ENCODE data around the gene SAMD4B.

The SAMD4B gene

DNA sequence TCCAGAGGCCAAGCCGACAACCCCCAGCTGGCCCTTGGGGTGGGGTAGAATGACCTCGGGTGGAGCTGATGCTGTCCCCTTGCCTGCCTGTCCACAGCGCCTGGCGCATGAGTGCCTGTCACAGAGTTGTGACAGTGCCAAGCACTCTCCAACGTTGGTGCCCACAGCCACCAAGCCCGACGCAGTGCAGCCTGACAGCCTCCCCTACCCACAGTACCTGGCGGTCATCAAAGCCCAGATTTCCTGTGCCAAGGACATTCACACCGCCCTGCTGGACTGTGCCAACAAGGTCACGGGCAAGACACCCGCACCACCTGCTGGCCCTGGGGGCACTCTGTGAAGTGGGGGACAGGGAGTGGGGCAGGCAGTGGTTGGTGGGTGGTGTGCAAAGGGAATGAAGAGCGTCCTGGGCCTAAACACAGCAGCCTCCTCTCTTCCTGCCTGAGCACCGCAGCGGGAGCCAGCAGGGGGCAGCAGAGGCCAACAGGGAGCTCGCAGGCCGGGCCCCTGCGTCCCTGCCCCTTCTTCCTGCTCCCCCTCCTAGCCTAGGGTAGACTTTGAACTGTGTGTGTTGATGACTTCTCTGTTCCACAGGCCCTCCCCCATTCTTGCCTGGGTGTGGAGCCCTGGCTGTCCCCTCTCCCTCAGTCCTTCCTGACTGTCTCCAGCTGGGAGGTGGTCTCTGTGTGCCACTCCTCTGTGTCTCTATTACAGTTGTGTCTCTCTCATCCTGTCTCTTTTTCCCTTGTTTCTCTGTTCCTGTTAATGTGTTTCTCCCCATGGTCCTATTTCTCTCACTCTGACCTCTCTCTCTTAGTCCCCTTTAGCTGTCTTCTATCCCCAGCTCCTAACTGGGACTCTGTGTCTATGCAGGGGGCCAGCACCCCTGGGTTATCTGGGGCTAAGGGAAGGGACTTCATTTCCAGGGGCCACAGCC is 55.4 kb downstream of the SAMD4B start:
- DNase-seq = peak; percentile 82

GRCh38 chr19:39398297-39398864 is 56.2 kb downstream of the SAMD4B start:
- no peak for DNase-seq

DNA sequence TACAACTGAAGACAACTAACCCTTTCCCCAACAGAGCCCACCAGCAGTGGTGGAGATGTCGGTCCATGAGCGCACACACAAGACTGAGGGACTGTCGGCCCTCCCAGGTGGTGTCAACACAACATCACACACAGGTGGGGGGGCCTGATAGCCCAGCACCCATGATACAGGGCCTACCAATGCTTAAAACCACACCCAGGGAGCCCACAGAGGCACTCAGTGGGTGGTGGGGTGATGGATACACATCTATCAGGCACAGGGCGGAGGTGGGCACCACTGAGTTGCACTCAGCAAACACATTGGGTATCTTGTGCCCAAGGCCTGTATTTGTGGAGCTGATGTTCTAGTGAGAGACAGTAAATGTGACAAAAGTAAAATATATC is 57.4 kb downstream of the SAMD4B start:
- no peak for DNase-seq

GRCh38 chr19:39400061-39400460 is 57.8 kb downstream of the SAMD4B start:
- no peak for DNase-seq

DNA sequence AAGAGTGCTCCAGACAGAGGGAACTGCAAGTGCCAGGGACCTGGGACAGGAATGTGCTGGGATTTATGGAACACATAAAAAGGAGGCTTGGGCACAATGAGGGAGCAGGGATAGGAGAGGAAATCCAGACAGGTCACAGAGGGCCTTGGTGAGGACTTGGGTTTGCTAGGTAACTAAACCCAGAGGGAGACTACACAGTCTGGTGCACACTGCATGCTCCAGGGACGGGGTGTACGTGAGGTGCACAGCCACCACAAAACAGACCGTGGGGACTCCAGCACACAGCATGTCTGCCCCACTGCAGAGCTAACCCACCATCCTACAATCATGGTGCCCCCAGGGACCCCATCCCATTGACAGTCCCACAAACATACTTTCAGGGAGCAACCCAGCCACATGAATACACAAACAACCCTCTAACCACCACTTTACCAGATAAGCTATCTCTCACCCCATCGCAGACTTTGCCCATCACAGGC is 58.9 kb downstream of the SAMD4B start:
- DNase-seq = no peak

DNA sequence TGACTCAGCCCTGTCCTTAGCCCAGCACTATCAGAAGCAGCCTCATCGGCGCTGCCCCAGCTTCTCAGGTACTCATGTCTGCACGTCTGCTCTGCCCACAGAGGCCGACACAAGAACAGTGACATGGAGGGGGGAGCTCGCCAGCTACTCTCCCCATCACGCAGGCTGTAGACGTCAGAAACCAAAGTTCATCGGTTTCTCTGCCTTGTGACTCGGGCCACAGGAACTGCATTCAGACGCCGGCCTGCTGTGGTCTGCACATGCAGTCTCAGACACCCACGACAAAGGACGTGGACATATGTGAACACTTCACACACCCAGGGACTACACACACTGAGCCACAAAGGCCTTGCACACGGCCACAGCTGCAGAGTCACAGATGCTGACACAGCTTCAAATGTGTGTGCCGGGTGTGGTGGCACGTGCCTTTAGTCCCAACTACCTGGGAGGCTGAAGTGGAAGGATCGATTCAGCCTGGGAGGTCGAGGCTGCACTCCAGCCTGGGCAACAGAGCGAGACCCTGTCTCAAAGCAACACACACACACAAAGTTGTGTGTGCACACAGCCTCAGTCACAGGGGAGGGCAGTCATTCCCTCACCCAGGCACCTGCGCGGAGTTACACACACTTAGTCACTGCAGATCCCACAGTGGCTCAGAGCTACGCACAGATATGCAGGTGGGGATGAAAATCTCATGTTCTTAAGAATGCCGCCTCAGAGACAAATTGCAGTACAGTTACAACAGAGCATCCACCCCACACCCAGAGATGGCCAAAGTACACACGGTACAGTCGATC is 59.5 kb downstream of the SAMD4B start:
- no peak for DNase-seq

DNA sequence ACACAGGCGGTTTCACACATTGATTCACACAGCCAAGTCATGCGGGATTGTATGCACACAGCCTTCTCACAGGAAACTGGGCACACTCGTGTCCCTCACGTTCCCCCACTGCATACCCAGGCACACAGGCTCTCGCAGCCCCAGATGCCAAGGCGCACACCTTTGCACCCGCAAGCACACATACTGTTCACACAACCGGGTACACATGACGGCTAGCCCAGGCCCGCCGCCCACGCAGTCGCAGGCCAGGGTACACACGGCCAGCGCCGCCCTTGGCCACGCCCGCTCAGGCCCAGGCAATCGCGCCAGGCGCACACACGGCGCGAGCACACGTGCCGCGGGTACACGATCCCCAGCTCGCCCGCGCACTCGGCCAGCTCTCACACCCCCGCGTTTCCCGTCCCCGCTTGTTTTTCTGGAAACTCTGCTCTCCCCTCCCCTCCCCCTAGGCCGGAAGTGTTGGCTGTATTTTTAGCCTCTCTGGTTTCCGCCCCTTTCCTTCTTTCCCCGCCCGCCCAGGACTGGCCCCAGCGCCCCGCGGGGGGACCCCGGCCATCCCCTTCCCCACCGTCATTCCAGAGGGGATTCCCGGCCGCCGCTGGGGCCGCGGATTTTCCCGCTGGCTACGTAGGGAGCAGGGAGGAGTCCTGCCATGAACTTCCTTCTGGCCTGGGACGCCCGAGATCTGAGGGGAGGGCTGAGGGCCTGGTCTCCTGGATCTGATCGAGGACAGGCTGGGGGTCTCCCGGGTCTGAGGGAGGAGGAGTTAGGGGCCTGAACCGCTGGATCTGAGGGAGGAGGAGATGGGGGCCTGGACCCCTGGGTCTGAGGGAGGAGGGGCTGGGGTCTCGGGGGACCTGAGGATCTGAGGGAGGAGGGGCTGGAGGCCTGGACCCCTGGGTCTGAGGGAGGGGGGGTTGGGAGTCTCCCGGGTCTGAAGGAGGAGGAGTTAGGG is 60.4 kb downstream of the SAMD4B start:
- peak; percentile 81 for DNase-seq

DNA sequence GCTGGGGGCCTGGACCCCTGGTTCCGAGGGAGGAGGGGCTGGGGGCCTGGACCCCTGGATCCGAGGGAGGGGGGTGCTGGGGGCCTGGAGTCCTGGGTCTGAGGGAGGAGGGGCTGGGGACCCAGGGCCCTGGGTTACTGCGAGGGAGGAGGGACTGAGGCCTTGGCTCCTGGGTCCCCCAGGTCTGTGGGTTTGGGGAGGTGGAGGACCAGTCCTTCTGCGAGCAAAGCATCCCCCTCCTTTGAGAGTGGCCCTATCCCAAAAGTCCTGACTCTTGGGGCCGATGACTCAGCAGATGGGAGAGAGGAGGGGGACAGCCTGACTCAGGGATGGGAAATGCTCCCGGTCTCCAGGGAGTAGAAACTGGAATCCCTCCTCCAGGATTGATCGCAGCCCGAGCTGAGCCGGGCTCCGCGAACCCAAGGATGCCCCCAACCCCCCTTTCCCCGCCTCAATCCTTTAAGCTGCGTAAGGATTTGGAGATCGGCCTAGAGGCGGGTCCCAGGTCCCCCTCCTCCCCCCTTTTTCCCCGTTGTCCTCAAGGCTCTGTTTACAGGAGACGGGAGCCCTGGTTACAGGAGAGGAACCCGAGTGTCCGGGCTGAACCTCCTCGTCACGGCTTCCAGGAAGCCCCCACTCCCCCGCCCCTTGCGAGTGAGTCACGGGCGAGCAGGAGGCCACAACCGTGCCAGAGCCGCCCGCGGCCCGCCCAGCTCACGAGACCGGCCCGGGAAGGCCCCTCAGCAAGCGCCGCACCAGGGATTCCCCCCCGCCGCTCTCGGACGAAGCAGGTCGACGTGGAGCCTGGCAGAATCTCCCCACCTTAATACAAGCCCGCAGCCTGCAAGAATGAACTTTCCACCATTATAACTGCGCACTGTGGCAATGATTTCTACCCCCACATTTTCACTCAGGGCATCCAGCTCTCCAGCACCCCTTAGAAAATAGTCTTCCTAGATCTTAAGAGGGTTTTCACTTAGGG is 61.4 kb downstream of the SAMD4B start:
- DNase-seq = peak; percentile 69

- no peak for DNase-seq
These were observed 63.2 kb downstream of the SAMD4B start for GRCh38 chr19:39405261-39405957.

- no peak for DNase-seq
These were observed 63.9 kb downstream of the SAMD4B start for GRCh38 chr19:39405958-39406655.

GRCh38 chr19:39406656-39407409 is 64.6 kb downstream of the SAMD4B start, which contains the start of gene ZFP36:
ZFP36 (plus strand) TSS chr19:39406847; CDS start chr19:39406905, 58 bp downstream.
- DNase-seq = peak; percentile 67

DNA sequence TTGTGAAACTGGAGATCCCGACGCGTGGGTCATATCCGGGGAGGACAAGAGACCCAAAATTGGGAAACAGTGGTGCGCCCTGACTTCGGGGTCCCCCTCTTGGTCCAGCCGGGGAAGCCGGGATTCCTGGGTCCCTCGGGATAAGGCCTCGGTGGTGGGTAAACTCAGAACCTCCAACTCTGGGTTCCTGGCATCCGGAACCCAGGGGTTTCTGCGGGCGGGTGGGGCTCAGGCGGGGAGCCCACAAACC is 65.1 kb downstream of the SAMD4B start:
- DNase-seq = no peak

- DNase-seq = no peak
These were observed 65.6 kb downstream of the SAMD4B start for GRCh38 chr19:39407660-39408391.

DNA sequence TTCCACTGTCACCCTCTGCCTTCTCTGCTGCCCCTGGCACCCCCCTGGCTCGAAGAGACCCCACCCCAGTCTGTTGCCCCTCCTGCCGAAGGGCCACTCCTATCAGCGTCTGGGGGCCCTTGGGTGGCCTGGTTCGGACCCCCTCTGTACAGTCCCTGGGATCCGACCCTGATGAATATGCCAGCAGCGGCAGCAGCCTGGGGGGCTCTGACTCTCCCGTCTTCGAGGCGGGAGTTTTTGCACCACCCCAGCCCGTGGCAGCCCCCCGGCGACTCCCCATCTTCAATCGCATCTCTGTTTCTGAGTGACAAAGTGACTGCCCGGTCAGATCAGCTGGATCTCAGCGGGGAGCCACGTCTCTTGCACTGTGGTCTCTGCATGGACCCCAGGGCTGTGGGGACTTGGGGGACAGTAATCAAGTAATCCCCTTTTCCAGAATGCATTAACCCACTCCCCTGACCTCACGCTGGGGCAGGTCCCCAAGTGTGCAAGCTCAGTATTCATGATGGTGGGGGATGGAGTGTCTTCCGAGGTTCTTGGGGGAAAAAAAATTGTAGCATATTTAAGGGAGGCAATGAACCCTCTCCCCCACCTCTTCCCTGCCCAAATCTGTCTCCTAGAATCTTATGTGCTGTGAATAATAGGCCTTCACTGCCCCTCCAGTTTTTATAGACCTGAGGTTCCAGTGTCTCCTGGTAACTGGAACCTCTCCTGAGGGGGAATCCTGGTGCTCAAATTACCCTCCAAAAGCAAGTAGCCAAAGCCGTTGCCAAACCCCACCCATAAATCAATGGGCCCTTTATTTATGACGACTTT is 66.4 kb downstream of the SAMD4B start:
- DNase-seq = no peak

- no peak for DNase-seq
These were observed 67.2 kb downstream of the SAMD4B start for GRCh38 chr19:39409208-39410016.

GRCh38 chr19:39410017-39410830 is 68.0 kb downstream of the SAMD4B start:
- peak; percentile 62 for DNase-seq

All from retina (tissue), 1 donor.